Measurements from ENCODE around the gene TJP3. TPM values are rescaled to one million over a fixed set of nuclear protein-coding genes. Genes with fewer than 3 reads are reported as not detected.

TJP3 gene
- total and polyA plus RNA-seq, 2 experiments from 2014 or later, result 18.2 to 23.9 TPM

- H3K36me3 ChIP-seq (ENCODE audit: insufficient read depth), result peaks cover 4% of the 10 kb centered on the region; the same call in 1 of the 2 replicates
- no peaks in the 10 kb centered on the region for H3K9me2 ChIP-seq (ENCODE audit: insufficient read depth)
- DNase-seq (ENCODE audit: low spot score) (no peak), ATAC-seq (no peak)
- H3K4me3 Mint-ChIP-seq, result no peak overlapping the region
- H3K27ac Mint-ChIP-seq, result no peak overlapping the region
- H4K20me1 ChIP-seq (replicated peaks; ENCODE audit: insufficient read depth), result no peaks in the 10 kb centered on the region
- no peak overlapping the region for H3K4me2 ChIP-seq
- H3K36me3 Mint-ChIP-seq (ENCODE audit: low read depth), result 0 out of 3 replicates have a peak, but pooled peaks cover 3% of the 10 kb centered on the region
- no peak for TF ChIP-seq ZNF462 (CRISPR knock-in tag; IDR thresholded peaks at IDR 0.05)
- H3K27ac ChIP-seq (ENCODE audit: low read depth), result no peak overlapping the region
- no peak overlapping the region for H2AFZ ChIP-seq
- H3F3A ChIP-seq (replicated peaks; ENCODE audit: low read depth), result no peaks in the 10 kb centered on the region
- no peaks in the 10 kb centered on the region for H3K79me2 ChIP-seq (replicated peaks; ENCODE audit: insufficient read depth)
- H3K4me3 ChIP-seq, result no peak overlapping the region
- peaks cover 17% of the 10 kb centered on the region for H3K27me3 Mint-ChIP-seq (ENCODE audit: insufficient read depth, low read depth, poor library complexity)
- peaks cover 3% of the 10 kb centered on the region; the same call in 1 of the 3 replicates for H3K4me1 Mint-ChIP-seq
- H3K27me3 ChIP-seq (ENCODE audit: insufficient read depth), result no peaks in the 10 kb centered on the region
- H3K4me1 ChIP-seq (ENCODE audit: insufficient read depth), result no peaks in the 10 kb centered on the region
- no peaks in the 10 kb centered on the region for H3K9me3 Mint-ChIP-seq
Measured at GRCh38 chr19:3732108-3732507, 23.9 kb downstream of the TJP3 start.

GRCh38 chr19:3733549-3734309 is 25.5 kb downstream of the TJP3 start:
- Histone ChIP-seq H3K36me3 (ENCODE audit: insufficient read depth) (peaks cover 4% of the 10 kb centered on the region; the same call in 1 of the 2 replicates), H3K4me3 (no peak overlapping the region), H3K9me2 (ENCODE audit: insufficient read depth) (no peaks in the 10 kb centered on the region), H3K4me2 (no peak overlapping the region), H3F3A (replicated peaks; ENCODE audit: low read depth) (no peaks in the 10 kb centered on the region), H3K4me1 (ENCODE audit: insufficient read depth) (no peaks in the 10 kb centered on the region), H4K20me1 (replicated peaks; ENCODE audit: insufficient read depth) (no peaks in the 10 kb centered on the region), H3K27ac (ENCODE audit: low read depth) (no peak overlapping the region), H3K79me2 (replicated peaks; ENCODE audit: insufficient read depth) (no peaks in the 10 kb centered on the region), H3K27me3 (ENCODE audit: insufficient read depth) (no peaks in the 10 kb centered on the region), H2AFZ (no peak overlapping the region)
- no peak overlapping the region for H3K4me3 Mint-ChIP-seq
- DNase-seq (ENCODE audit: low spot score), result no peak
- peaks cover 13% of the 10 kb centered on the region for H3K27me3 Mint-ChIP-seq (ENCODE audit: insufficient read depth, low read depth, poor library complexity)
- H3K4me1 Mint-ChIP-seq, result no peaks in the 10 kb centered on the region; the same call in 2 of the 3 replicates
- H3K36me3 Mint-ChIP-seq (ENCODE audit: low read depth), result 0 out of 3 replicates have a peak, but pooled peaks cover 3% of the 10 kb centered on the region
- no peaks in the 10 kb centered on the region for H3K9me3 Mint-ChIP-seq
- no peak for ATAC-seq
- H3K27ac Mint-ChIP-seq, result no peak overlapping the region
- TF ChIP-seq EZH2 (IDR thresholded peaks at IDR 0.05; ENCODE audit: low read depth, unreplicated experiment) (no peak), ZNF331 (CRISPR knock-in tag; IDR thresholded peaks at IDR 0.05; ENCODE audit: low read depth) (no peak), CTCF (conservative IDR thresholded peaks at IDR 0.05; ENCODE audit: low read depth in 2 of 2) (no peak), EZH2phosphoT487 (IDR thresholded peaks at IDR 0.05; ENCODE audit: unreplicated experiment) (no peak), CREB1 (CRISPR knock-in tag; IDR thresholded peaks at IDR 0.05; ENCODE audit: low read depth) (no peak), ETS1 (IDR thresholded peaks at IDR 0.05) (no peak), JUNB (IDR thresholded peaks at IDR 0.05; ENCODE audit: unreplicated experiment) (no peak)

Measured in GM23338 (cell line).